ENCODE measurements around the gene CLN6. TPM values are rescaled to one million over a fixed set of nuclear protein-coding genes. Genes with fewer than 3 reads are reported as not detected.

CLN6 gene
- total and polyA plus RNA-seq, 9 of the 15 experiments (the other 6 are each of a cell fraction or from before 2014, with no cell fraction given): 0.71 to 53.3 (median 39.3) TPM

DNA sequence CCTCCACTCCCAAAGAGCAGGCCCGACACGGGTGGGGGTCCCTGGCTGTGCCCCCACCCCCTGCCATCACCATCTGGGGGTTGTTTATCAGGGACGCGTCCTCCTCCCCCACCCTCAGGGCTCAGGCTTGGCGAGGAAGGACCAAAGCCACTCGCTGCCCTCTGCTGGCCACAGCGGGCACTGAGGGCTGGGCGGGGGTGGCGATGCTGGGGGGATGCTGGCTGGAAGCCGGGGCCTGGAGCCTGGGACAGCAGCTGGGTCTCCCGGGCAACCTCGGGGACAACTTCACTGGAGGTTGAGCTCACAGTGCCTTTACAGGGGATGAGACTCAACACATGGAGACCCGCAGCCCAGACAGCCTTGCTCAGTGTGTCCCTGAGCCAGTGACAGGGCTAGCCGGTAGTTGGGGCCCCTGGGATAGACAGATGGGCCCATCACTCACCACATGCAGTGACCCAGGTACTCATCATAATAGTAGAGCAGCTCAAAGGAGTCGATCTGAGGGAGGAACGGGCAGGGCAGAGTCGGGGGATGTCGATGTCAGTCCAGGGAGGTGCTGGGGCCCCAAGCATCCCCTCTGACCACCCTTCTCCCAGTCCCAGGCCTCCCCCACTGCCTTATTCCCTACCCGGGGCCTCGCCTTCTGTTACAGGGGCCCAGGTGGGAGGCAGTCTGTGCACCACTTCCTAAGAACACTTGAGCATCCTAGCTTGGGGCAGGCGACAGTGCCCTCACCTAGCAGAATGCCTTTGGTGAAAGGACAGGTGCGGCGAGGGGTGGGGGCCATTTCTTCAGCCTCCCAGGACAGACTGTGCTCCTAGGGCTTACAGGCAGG lies 18.5 kb downstream of the CLN6 start (continued):
- no peak for TF ChIP-seq DPF2 (IDR thresholded peaks at IDR 0.05)
- TF ChIP-seq SMC3 (conservative IDR thresholded peaks at IDR 0.05; ENCODE audit: insufficient read depth, low read depth, low read length): peak; percentile 39; the same call in 1 of the 2 replicates

DNA sequence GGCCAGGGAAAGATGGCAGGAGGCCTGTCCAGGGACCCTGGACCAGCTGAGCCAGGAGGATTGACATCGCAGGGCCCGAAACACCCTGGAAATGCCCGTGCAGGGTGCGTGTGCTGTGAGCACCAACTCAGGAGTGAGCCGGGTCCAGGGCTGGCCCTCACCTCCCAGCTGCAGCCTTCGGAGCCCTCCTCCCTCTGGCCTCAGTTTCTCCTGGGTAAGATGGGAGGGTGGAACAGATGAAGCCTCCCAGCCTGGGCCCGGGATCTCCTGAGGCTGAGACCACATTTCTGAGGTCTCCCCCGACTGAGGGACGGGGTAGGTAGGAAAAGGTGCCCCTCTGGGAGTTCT lies 19.1 kb downstream of the CLN6 start:
- FAIRE-seq: no peak
- no peak for ATAC-seq
- Histone ChIP-seq H3K4me2 (ENCODE audit: insufficient read depth, low read length) (no peak overlapping the region), H3K9me3 (replicated peaks; ENCODE audit: control insufficient read depth, insufficient read depth, low read depth, low read length) (no peaks in the 10 kb centered on the region), H3K79me2 (ENCODE audit: control insufficient read depth, insufficient read depth, low read length) (peaks cover 29% of the 10 kb centered on the region), H3K27ac (ENCODE audit: extremely low read depth, low read depth, low read length) (no peak overlapping the region), H3K4me3 (no peak overlapping the region), H3K9me1 (ENCODE audit: control insufficient read depth, insufficient read depth, low read length) (peaks cover 3% of the 10 kb centered on the region), H3K36me3 (ENCODE audit: control insufficient read depth, insufficient read depth, low read length) (peaks cover 81% of the 10 kb centered on the region; the same call in 2 of the 3 replicates), H3K9ac (ENCODE audit: insufficient read depth in 1 of 2, low read depth in 2 of 2, low read length in 2 of 2) (no peak overlapping the region), H2AFZ (ENCODE audit: low read depth, low read length) (no peak overlapping the region), H3K4me1 (replicated peaks in 1 of 2; ENCODE audit: control insufficient read depth in 2 of 2, insufficient read depth in 2 of 2, low read length in 2 of 2) (peaks cover 13 to 43% of the 10 kb centered on the region in 2 experiments), H4K20me1 (replicated peaks; ENCODE audit: control insufficient read depth, insufficient read depth, low read length) (peaks cover 20% of the 10 kb centered on the region; the same call in 1 of the 2 replicates), H3K27me3 (ENCODE audit: control insufficient read depth in 2 of 2, insufficient read depth in 2 of 2, low read length in 2 of 2) (no peaks in the 10 kb centered on the region)
- DNase-seq (ENCODE audit: extremely low read depth in 1 of 4, low spot score in 3 of 4): no peak
- no TSS peak for BruUV-seq (replicated peaks)
- POLR2A ChIA-PET: interaction anchor here (0.9 kb wide), 1 partner anchor 13 kb away, joined by 3 read pairs; no protein-coding TSS in a partner anchor
- intact Hi-C loops (cut with micrococcal nuclease) (loop anchor here (5.0 kb wide), 1 partner anchor 348 kb away; no protein-coding TSS in a partner anchor), in situ Hi-C loops (cut with MboI) (no loop called here)
- CTCF ChIA-PET (ENCODE audit: low intra/inter-chr PET ratio): interaction anchor here (1.7 kb wide), 1 partner anchor 347 kb away, joined by 4 read pairs; no protein-coding TSS in a partner anchor
- WGBS (ENCODE audit: insufficient coverage, low coverage, missing lambda C conversion rate): 92% methylated on average over 7 of the region's 9 CpGs
- no peak for TF ChIP-seq NUFIP1 (IDR thresholded peaks at IDR 0.05; ENCODE audit: partially characterized antibody)
- TF ChIP-seq TCFL5 (CRISPR knock-in tag; conservative IDR thresholded peaks at IDR 0.05): no peak
- TF ChIP-seq, protein P1, sequence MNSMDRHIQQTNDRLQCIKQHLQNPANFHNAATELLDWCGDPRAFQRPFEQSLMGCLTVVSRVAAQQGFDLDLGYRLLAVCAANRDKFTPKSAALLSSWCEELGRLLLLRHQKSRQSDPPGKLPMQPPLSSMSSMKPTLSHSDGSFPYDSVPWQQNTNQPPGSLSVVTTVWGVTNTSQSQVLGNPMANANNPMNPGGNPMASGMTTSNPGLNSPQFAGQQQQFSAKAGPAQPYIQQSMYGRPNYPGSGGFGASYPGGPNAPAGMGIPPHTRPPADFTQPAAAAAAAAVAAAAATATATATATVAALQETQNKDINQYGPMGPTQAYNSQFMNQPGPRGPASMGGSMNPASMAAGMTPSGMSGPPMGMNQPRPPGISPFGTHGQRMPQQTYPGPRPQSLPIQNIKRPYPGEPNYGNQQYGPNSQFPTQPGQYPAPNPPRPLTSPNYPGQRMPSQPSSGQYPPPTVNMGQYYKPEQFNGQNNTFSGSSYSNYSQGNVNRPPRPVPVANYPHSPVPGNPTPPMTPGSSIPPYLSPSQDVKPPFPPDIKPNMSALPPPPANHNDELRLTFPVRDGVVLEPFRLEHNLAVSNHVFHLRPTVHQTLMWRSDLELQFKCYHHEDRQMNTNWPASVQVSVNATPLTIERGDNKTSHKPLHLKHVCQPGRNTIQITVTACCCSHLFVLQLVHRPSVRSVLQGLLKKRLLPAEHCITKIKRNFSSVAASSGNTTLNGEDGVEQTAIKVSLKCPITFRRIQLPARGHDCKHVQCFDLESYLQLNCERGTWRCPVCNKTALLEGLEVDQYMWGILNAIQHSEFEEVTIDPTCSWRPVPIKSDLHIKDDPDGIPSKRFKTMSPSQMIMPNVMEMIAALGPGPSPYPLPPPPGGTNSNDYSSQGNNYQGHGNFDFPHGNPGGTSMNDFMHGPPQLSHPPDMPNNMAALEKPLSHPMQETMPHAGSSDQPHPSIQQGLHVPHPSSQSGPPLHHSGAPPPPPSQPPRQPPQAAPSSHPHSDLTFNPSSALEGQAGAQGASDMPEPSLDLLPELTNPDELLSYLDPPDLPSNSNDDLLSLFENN (IDR thresholded peaks at IDR 0.05; ENCODE audit: low read depth in 2 of 2, low read length in 2 of 2): no peak
- TF ChIP-seq, protein P2, sequence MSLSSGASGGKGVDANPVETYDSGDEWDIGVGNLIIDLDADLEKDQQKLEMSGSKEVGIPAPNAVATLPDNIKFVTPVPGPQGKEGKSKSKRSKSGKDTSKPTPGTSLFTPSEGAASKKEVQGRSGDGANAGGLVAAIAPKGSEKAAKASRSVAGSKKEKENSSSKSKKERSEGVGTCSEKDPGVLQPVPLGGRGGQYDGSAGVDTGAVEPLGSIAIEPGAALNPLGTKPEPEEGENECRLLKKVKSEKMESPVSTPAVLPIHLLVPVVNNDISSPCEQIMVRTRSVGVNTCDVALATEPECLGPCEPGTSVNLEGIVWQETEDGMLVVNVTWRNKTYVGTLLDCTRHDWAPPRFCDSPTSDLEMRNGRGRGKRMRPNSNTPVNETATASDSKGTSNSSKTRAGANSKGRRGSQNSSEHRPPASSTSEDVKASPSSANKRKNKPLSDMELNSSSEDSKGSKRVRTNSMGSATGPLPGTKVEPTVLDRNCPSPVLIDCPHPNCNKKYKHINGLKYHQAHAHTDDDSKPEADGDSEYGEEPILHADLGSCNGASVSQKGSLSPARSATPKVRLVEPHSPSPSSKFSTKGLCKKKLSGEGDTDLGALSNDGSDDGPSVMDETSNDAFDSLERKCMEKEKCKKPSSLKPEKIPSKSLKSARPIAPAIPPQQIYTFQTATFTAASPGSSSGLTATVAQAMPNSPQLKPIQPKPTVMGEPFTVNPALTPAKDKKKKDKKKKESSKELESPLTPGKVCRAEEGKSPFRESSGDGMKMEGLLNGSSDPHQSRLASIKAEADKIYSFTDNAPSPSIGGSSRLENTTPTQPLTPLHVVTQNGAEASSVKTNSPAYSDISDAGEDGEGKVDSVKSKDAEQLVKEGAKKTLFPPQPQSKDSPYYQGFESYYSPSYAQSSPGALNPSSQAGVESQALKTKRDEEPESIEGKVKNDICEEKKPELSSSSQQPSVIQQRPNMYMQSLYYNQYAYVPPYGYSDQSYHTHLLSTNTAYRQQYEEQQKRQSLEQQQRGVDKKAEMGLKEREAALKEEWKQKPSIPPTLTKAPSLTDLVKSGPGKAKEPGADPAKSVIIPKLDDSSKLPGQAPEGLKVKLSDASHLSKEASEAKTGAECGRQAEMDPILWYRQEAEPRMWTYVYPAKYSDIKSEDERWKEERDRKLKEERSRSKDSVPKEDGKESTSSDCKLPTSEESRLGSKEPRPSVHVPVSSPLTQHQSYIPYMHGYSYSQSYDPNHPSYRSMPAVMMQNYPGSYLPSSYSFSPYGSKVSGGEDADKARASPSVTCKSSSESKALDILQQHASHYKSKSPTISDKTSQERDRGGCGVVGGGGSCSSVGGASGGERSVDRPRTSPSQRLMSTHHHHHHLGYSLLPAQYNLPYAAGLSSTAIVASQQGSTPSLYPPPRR (CRISPR knock-in tag; IDR thresholded peaks at IDR 0.05; ENCODE audit: borderline replicate concordance): no peak
